K562 (cell line): Measurements from ENCODE around the gene ALDH18A1. TPM values are rescaled to one million over a fixed set of nuclear protein-coding genes. Genes with fewer than 3 reads are reported as not detected.

Experiments
- ADNP ChIP-seq: fragments of 200-800 bp; sonication (Bioruptor generic); IDR thresholded peaks from 2 replicates; pipeline ENCODE4 v1.6.1; 2016; ENCODE audit warnings: missing genetic modification characterization, missing compliant biosample characterization
- JUNB ChIP-seq: fragments of 450-650 bp; formaldehyde crosslinking; conservative IDR thresholded peaks from 2 replicates; pipeline ENCODE4 v1.4.0; 2020; ENCODE audit warnings: mild to moderate bottlenecking
- MEF2A ChIP-seq: IDR thresholded peaks from 2 replicates; pipeline ENCODE4 v1.6.1; 2011; ENCODE audit warnings: low read depth, mild to moderate bottlenecking, low read length, moderate library complexity; ENCODE audit not compliant: control insufficient read depth
- STAT5A ChIP-seq: IDR thresholded peaks from 2 replicates; pipeline ENCODE4 v1.6.1; 2012; ENCODE audit warnings: low read length, inconsistent platforms, borderline replicate concordance
- XRCC3 ChIP-seq: fragments of 450-650 bp; IDR thresholded peaks from 2 replicates; pipeline ENCODE4 v1.6.1; 2017; ENCODE audit warnings: mild to moderate bottlenecking, moderate library complexity
- ZC3H8 ChIP-seq: fragments of 450-650 bp; IDR thresholded peaks from 2 replicates; pipeline ENCODE4 v1.6.1; 2017
- ZEB2 ChIP-seq: fragments of 450-650 bp; IDR thresholded peaks from 2 replicates; pipeline ENCODE4 v1.6.1; 2016
- polyA plus RNA-seq, 8 experiments: library from polyadenylated mRNA; depleted of rRNA in 4 of 8; stranded (reverse) in 5 of 8; unstranded in 3 of 8; fragments of >200 nt; fragmentation: Nextera tagmentation in 2 of 8; fragmentation: Illumina TruSeq in 1 of 8; extraction: Ambion mirVana in 2 of 8; extraction: Trizol in 1 of 8; gene quantifications; 2 replicates each; pipeline versions ENCODE4 v1.2.1 to v1.2.3, GENCODE V29; 2011 to 2014; ENCODE audit warnings: inconsistent platforms in 1 of 8, missing spikeins in 1 of 8
- total RNA-seq, 7 experiments: library from RNA; depleted of rRNA in 6 of 7; stranded (reverse); fragments of >200 nt in 6 of 7; fragmentation: Illumina TruSeq in 2 of 7; extraction: Trizol in 2 of 7; gene quantifications; 2 replicates each; pipeline versions ENCODE4 v1.2.1 to v1.2.3, GENCODE V29; 2011 to 2021; ENCODE audit warnings: low replicate concordance in 1 of 7
- TF ChIP-seq, protein P1 (sequence below): fragments of 250-450 bp; sonication (Bioruptor Pico); IDR thresholded peaks from 2 replicates; pipeline ENCODE4 v1.4.0; 2020; ENCODE audit warnings: borderline replicate concordance
- TF ChIP-seq, protein P2 (sequence below): fragments of 450-650 bp; conservative IDR thresholded peaks from 2 replicates; pipeline ENCODE4 v1.6.1; 2016; ENCODE audit warnings: missing genetic modification characterization, low read depth, mild to moderate bottlenecking, control low read depth, missing compliant biosample characterization
- TF ChIP-seq, protein P3 (sequence below): fragments of 250-450 bp; sonication (Bioruptor Pico); IDR thresholded peaks from 2 replicates; pipeline ENCODE4 v1.4.0; 2020; ENCODE audit warnings: mild to moderate bottlenecking, moderate library complexity, borderline replicate concordance
- TF ChIP-seq, protein P4 (sequence below): sonication (generic); formaldehyde crosslinking; IDR thresholded peaks from 2 replicates; pipeline ENCODE4 v1.8.0; 2022; ENCODE audit warnings: mild to moderate bottlenecking, missing genetic modification reagents
- TF ChIP-seq, protein P5 (sequence below), 2 experiments: fragments of 450-650 bp; formaldehyde crosslinking in 1 of 2; IDR thresholded peaks; 2 replicates each; pipeline versions ENCODE4 v1.4.0 to v1.6.1; 2014 to 2020; ENCODE audit warnings: mild to moderate bottlenecking in 2 of 2, borderline replicate concordance in 1 of 2, low read depth in 1 of 2

The ALDH18A1 gene
- total and polyA plus RNA-seq, 9 of the 15 experiments (the other 6 are each of a cell fraction or from before 2014, with no cell fraction given) = 12.0 to 83.3 (median 43.8) TPM

DNA sequence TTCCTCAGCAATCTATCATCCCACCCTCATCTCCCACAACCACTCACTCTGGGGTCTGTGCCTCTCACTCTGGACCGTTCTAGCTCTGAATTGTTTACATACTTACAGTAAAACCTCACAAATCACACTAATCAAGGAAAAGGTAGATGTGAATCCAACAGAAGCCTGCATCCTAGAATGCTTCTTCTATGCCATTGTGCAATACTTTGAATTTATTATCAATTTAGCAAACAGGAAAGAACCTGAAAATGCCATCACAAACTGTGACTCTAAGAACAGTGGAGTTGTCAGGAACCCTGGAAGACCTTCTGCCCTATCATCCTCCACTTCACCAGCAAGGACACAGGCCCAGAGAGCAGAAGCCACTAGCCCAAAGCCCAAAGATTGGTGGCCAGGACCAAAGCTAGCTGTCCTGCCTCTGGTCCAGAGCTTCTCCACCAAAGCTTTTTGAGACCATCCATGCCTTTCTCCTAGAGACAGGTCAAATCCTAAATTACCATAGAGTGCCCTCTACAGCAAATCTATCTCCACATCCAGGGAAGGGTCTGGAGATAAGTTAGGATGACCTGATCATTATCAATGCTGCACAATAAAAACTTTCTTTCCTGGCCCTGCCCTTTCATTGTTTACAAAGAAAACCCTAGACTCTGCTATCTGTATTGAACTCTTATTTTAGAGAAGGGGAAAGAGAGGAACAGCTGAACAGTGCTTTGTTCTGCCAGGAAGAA lies 97.8 kb downstream of the ALDH18A1 start (continued):
- TF ChIP-seq, protein P1, sequence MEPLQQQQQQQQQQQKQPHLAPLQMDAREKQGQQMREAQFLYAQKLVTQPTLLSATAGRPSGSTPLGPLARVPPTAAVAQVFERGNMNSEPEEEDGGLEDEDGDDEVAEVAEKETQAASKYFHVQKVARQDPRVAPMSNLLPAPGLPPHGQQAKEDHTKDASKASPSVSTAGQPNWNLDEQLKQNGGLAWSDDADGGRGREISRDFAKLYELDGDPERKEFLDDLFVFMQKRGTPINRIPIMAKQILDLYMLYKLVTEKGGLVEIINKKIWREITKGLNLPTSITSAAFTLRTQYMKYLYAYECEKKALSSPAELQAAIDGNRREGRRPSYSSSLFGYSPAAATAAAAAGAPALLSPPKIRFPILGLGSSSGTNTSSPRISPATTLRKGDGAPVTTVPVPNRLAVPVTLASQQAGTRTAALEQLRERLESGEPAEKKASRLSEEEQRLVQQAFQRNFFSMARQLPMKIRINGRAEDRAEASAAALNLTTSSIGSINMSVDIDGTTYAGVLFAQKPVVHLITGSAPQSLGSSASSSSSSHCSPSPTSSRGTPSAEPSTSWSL (CRISPR knock-in tag) = no peak
- TF ChIP-seq ADNP (tag) = no peak
- no peak for TF ChIP-seq MEF2A
- no peak for TF ChIP-seq STAT5A
- no peak for TF ChIP-seq ZEB2
- TF ChIP-seq JUNB (CRISPR knock-in tag) = no peak
- TF ChIP-seq, protein P2, sequence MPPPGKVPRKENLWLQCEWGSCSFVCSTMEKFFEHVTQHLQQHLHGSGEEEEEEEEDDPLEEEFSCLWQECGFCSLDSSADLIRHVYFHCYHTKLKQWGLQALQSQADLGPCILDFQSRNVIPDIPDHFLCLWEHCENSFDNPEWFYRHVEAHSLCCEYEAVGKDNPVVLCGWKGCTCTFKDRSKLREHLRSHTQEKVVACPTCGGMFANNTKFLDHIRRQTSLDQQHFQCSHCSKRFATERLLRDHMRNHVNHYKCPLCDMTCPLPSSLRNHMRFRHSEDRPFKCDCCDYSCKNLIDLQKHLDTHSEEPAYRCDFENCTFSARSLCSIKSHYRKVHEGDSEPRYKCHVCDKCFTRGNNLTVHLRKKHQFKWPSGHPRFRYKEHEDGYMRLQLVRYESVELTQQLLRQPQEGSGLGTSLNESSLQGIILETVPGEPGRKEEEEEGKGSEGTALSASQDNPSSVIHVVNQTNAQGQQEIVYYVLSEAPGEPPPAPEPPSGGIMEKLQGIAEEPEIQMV (tag) = no peak
- no peak for TF ChIP-seq XRCC3
- TF ChIP-seq, protein P3, sequence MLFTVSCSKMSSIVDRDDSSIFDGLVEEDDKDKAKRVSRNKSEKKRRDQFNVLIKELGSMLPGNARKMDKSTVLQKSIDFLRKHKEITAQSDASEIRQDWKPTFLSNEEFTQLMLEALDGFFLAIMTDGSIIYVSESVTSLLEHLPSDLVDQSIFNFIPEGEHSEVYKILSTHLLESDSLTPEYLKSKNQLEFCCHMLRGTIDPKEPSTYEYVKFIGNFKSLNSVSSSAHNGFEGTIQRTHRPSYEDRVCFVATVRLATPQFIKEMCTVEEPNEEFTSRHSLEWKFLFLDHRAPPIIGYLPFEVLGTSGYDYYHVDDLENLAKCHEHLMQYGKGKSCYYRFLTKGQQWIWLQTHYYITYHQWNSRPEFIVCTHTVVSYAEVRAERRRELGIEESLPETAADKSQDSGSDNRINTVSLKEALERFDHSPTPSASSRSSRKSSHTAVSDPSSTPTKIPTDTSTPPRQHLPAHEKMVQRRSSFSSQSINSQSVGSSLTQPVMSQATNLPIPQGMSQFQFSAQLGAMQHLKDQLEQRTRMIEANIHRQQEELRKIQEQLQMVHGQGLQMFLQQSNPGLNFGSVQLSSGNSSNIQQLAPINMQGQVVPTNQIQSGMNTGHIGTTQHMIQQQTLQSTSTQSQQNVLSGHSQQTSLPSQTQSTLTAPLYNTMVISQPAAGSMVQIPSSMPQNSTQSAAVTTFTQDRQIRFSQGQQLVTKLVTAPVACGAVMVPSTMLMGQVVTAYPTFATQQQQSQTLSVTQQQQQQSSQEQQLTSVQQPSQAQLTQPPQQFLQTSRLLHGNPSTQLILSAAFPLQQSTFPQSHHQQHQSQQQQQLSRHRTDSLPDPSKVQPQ (CRISPR knock-in tag) = no peak
- no peak for TF ChIP-seq ZC3H8
- TF ChIP-seq, protein P4, sequence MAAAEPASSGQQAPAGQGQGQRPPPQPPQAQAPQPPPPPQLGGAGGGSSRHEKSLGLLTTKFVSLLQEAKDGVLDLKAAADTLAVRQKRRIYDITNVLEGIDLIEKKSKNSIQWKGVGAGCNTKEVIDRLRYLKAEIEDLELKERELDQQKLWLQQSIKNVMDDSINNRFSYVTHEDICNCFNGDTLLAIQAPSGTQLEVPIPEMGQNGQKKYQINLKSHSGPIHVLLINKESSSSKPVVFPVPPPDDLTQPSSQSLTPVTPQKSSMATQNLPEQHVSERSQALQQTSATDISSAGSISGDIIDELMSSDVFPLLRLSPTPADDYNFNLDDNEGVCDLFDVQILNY (CRISPR knock-in tag) = no peak
- TF ChIP-seq, protein P5, sequence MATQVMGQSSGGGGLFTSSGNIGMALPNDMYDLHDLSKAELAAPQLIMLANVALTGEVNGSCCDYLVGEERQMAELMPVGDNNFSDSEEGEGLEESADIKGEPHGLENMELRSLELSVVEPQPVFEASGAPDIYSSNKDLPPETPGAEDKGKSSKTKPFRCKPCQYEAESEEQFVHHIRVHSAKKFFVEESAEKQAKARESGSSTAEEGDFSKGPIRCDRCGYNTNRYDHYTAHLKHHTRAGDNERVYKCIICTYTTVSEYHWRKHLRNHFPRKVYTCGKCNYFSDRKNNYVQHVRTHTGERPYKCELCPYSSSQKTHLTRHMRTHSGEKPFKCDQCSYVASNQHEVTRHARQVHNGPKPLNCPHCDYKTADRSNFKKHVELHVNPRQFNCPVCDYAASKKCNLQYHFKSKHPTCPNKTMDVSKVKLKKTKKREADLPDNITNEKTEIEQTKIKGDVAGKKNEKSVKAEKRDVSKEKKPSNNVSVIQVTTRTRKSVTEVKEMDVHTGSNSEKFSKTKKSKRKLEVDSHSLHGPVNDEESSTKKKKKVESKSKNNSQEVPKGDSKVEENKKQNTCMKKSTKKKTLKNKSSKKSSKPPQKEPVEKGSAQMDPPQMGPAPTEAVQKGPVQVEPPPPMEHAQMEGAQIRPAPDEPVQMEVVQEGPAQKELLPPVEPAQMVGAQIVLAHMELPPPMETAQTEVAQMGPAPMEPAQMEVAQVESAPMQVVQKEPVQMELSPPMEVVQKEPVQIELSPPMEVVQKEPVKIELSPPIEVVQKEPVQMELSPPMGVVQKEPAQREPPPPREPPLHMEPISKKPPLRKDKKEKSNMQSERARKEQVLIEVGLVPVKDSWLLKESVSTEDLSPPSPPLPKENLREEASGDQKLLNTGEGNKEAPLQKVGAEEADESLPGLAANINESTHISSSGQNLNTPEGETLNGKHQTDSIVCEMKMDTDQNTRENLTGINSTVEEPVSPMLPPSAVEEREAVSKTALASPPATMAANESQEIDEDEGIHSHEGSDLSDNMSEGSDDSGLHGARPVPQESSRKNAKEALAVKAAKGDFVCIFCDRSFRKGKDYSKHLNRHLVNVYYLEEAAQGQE (IDR thresholded peaks at IDR 0.05; ENCODE audit: borderline replicate concordance) = peak; percentile 53; the same call in 1 of the 2 replicates
- TF ChIP-seq, protein P5 (CRISPR knock-in tag; IDR thresholded peaks at IDR 0.05; ENCODE audit: low read depth) = no peak
